H1 (cell line): ENCODE measurements around the gene EPHA6. TPM values are rescaled to one million over a fixed set of nuclear protein-coding genes. Genes with fewer than 3 reads are reported as not detected.

Experiments used
- CTCF ChIA-PET: fragments of 300-600 bp; sonication (Branson Sonifier 250); formaldehyde crosslinking; loops from one replicate; lab custom pipeline; 2021; ENCODE audit not compliant: partially characterized antibody; lab: Charles Lee
- POLR2A ChIA-PET: fragments of 300-600 bp; sonication (Branson Sonifier 250); formaldehyde crosslinking; loops from one replicate; lab custom pipeline; 2021; ENCODE audit warnings: inconsistent platforms; ENCODE audit not compliant: partially characterized antibody; lab: Charles Lee
- DNase-seq, 2 experiments: peaks; one replicate each; pipeline versions ENCODE4 v3.0.0 to v3.0.0-alpha.2; 2010 to 2022; ENCODE audit warnings: low spot score in 2 of 2, low read depth in 1 of 2, mixed read lengths in 1 of 2
- FAIRE-seq: peaks from 2 replicates; lab custom pipeline; 2011; peaks lifted over from hg19 to GRCh38; lab: Jason Lieb, UNC
- H2AFZ ChIP-seq: 2 replicates; pipeline ENCODE4 v1.8.1; 2012; ENCODE audit warnings: low read length, inconsistent platforms
- H2AK5ac ChIP-seq: 2 replicates; pipeline ENCODE4 v1.6.1; 2013; ENCODE audit warnings: low read depth, low read length
- H2BK120ac ChIP-seq: replicated peaks from 2 replicates; pipeline ENCODE3; 2013; ENCODE audit warnings: low read depth, low read length, inconsistent platforms
- H2BK12ac ChIP-seq: 2 replicates; pipeline ENCODE4 v1.6.1; 2013; ENCODE audit warnings: low read depth, low read length
- H2BK15ac ChIP-seq: 2 replicates; pipeline ENCODE4 v1.6.1; 2013; ENCODE audit warnings: low read length
- H2BK20ac ChIP-seq: 2 replicates; pipeline ENCODE4 v1.6.1; 2013; ENCODE audit warnings: low read length
- H2BK5ac ChIP-seq: 2 replicates; pipeline ENCODE4 v1.6.1; 2013; ENCODE audit warnings: low read depth, low read length
- H3K14ac ChIP-seq: 2 replicates; pipeline ENCODE4 v1.6.1; 2013; ENCODE audit warnings: inconsistent platforms; ENCODE audit not compliant: insufficient read length
- H3K18ac ChIP-seq: 2 replicates; pipeline ENCODE4 v1.6.1; 2013; ENCODE audit warnings: low read length; ENCODE audit errors: extremely low read depth
- H3K23ac ChIP-seq: 2 replicates; pipeline ENCODE4 v1.6.1; 2013; ENCODE audit warnings: inconsistent platforms; ENCODE audit not compliant: insufficient read length
- H3K23me2 ChIP-seq: 2 replicates; pipeline ENCODE4 v1.6.1; 2013; ENCODE audit warnings: low read depth, low read length
- H3K27ac ChIP-seq: 2 replicates; pipeline ENCODE4 v1.6.1; 2011; ENCODE audit warnings: low read depth, low read length, inconsistent platforms
- H3K27me3 ChIP-seq, 4 experiments: replicated peaks in 1 of 4; 1 replicate in 1 of 4; 2 replicates in 3 of 4; pipeline versions ENCODE4 v1.6.1 to v1.8.1; 2011 to 2013; ENCODE audit warnings: low read length in 3 of 4, mild to moderate bottlenecking in 3 of 4, inconsistent platforms in 2 of 4, mixed read lengths in 2 of 4, moderate library complexity in 1 of 4; ENCODE audit not compliant: control insufficient read depth in 3 of 4, insufficient read depth in 3 of 4; ENCODE audit errors: extremely low read depth in 1 of 4
- H3K36me3 ChIP-seq, 4 experiments: 2 replicates each; pipeline versions ENCODE4 v1.6.1 to v1.8.1; 2011 to 2013; ENCODE audit warnings: mild to moderate bottlenecking in 4 of 4, low read length in 3 of 4, moderate library complexity in 2 of 4, control low read depth in 1 of 4, inconsistent platforms in 1 of 4; ENCODE audit not compliant: insufficient read depth in 4 of 4, control insufficient read depth in 2 of 4
- H3K4ac ChIP-seq: replicated peaks from 2 replicates; pipeline ENCODE3; 2013; ENCODE audit warnings: low read length, low read depth, mixed read lengths, inconsistent platforms; ENCODE audit not compliant: insufficient read length
- H3K4me1 ChIP-seq, 4 experiments: replicated peaks in 1 of 4; 1 replicate in 1 of 4; 2 replicates in 3 of 4; pipeline versions ENCODE4 v1.6.1 to v1.8.1; 2011 to 2013; ENCODE audit warnings: low read length in 3 of 4, inconsistent platforms in 2 of 4, mixed read lengths in 1 of 4; ENCODE audit not compliant: insufficient read depth in 4 of 4, control insufficient read depth in 3 of 4
- H3K4me2 ChIP-seq, 2 experiments: 2 replicates each; pipeline versions ENCODE4 v1.6.1 to v1.8.1; 2011 to 2013; ENCODE audit warnings: low read depth in 2 of 2, low read length in 2 of 2, control low read depth in 1 of 2, inconsistent platforms in 1 of 2, mild to moderate bottlenecking in 1 of 2; ENCODE audit not compliant: insufficient read depth in 1 of 2
- H3K4me3 ChIP-seq, 4 experiments: fragments of 200-600, 300-600 bp in 1 of 4; sonication (generic), shearing (Covaris generic), sonication (Bioruptor Twin) in 1 of 4; 2 replicates each; pipeline versions ENCODE4 v1.5.1 to v1.8.1; 2011 to 2016; ENCODE audit warnings: low read length in 4 of 4, low read depth in 3 of 4, control low read depth in 2 of 4, inconsistent platforms in 2 of 4, mild to moderate bottlenecking in 2 of 4, mixed read lengths in 1 of 4, moderate library complexity in 1 of 4; ENCODE audit not compliant: insufficient read depth in 2 of 4; ENCODE audit errors: extremely low read depth in 1 of 4
- H3K56ac ChIP-seq: replicated peaks from 2 replicates; pipeline ENCODE3; 2013; ENCODE audit warnings: low read depth, mild to moderate bottlenecking, mixed read lengths, low read length, inconsistent platforms; ENCODE audit not compliant: insufficient read length
- H3K79me1 ChIP-seq: 2 replicates; pipeline ENCODE4 v1.6.1; 2013; ENCODE audit warnings: low read depth, low read length, control low read depth
- H3K79me2 ChIP-seq, 2 experiments: 2 replicates each; pipeline versions ENCODE4 v1.6.1 to v1.8.1; 2012 to 2013; ENCODE audit warnings: low read length in 2 of 2, mild to moderate bottlenecking in 2 of 2, inconsistent platforms in 1 of 2; ENCODE audit not compliant: insufficient read depth in 2 of 2, control insufficient read depth in 1 of 2
- H3K9ac ChIP-seq, 4 experiments: replicated peaks in 1 of 4; 1 replicate in 1 of 4; 2 replicates in 3 of 4; pipeline versions ENCODE4 v1.6.1 to v1.8.1; 2011 to 2013; ENCODE audit warnings: low read depth in 3 of 4, low read length in 3 of 4, control low read depth in 2 of 4, mild to moderate bottlenecking in 2 of 4, moderate library complexity in 2 of 4, inconsistent platforms in 1 of 4; ENCODE audit errors: extremely low read depth in 1 of 4
- H3K9me3 ChIP-seq, 2 experiments: 2 replicates each; pipeline versions ENCODE4 v1.6.1 to v1.8.1; 2012 to 2013; ENCODE audit warnings: mild to moderate bottlenecking in 2 of 2, moderate library complexity in 2 of 2, control low read depth in 1 of 2, inconsistent platforms in 1 of 2, low read depth in 1 of 2, low read length in 1 of 2, mixed read lengths in 1 of 2; ENCODE audit not compliant: insufficient read depth in 2 of 2
- H4K20me1 ChIP-seq, 2 experiments: replicated peaks in 1 of 2; 2 replicates each; pipeline versions ENCODE3 to v1.8.1; 2011 to 2013; ENCODE audit warnings: inconsistent platforms in 2 of 2, low read length in 2 of 2, mild to moderate bottlenecking in 1 of 2; ENCODE audit not compliant: insufficient read depth in 2 of 2, control insufficient read depth in 1 of 2
- H4K5ac ChIP-seq: 2 replicates; pipeline ENCODE4 v1.6.1; 2013; ENCODE audit warnings: low read length, low read depth, mixed read lengths, inconsistent platforms; ENCODE audit not compliant: insufficient read length
- H4K8ac ChIP-seq: 2 replicates; pipeline ENCODE4 v1.8.0; 2013; ENCODE audit warnings: mild to moderate bottlenecking, moderate library complexity, low read length, inconsistent platforms; ENCODE audit not compliant: insufficient read depth; ENCODE audit errors: extremely low read depth
- H4K91ac ChIP-seq: replicated peaks from 2 replicates; pipeline ENCODE3; 2013; ENCODE audit warnings: low read length, mixed read lengths, inconsistent platforms; ENCODE audit not compliant: insufficient read length
- CREB1 ChIP-seq: IDR thresholded peaks from 2 replicates; pipeline ENCODE4 v1.6.1; 2012; ENCODE audit warnings: inconsistent platforms
- EGR1 ChIP-seq: IDR thresholded peaks from 2 replicates; pipeline ENCODE4 v1.6.1; 2011; ENCODE audit warnings: low read depth, low read length, borderline replicate concordance
- EZH2 ChIP-seq: fragments of 200-600 bp; sonication (generic); IDR thresholded peaks from 2 replicates; pipeline ENCODE4 v1.7.1; 2012; ENCODE audit warnings: low read depth, mild to moderate bottlenecking, moderate library complexity, low read length, inconsistent platforms; ENCODE audit not compliant: severe bottlenecking
- HDAC6 ChIP-seq: IDR thresholded peaks from one replicate; pipeline ENCODE4 v1.7.1; 2012; ENCODE audit warnings: low read depth, mild to moderate bottlenecking, inconsistent platforms, low read length, moderate library complexity
- JUND ChIP-seq: IDR thresholded peaks from 2 replicates; pipeline ENCODE4 v1.6.1; 2011; ENCODE audit warnings: mild to moderate bottlenecking, improper control_type of control experiment, low read length
- POLR2A ChIP-seq, 2 experiments: IDR thresholded peaks; 1 replicate in 1 of 2; 2 replicates in 1 of 2; pipeline ENCODE4 v1.6.1; 2011; ENCODE audit warnings: low read depth in 2 of 2, low read length in 2 of 2, mild to moderate bottlenecking in 2 of 2; ENCODE audit errors: control extremely low read depth in 1 of 2
- SIN3A ChIP-seq, 2 experiments: IDR thresholded peaks in 1 of 2; conservative IDR thresholded peaks in 1 of 2; 2 replicates each; pipeline ENCODE4 v1.6.1; 2011 to 2012; ENCODE audit warnings: low read length in 2 of 2, improper control_type of control experiment in 1 of 2, low read depth in 1 of 2, mild to moderate bottlenecking in 1 of 2
- SUZ12 ChIP-seq: fragments of 200-600 bp; sonication (generic); IDR thresholded peaks from 2 replicates; pipeline ENCODE4 v1.6.1; 2012; ENCODE audit warnings: mild to moderate bottlenecking, inconsistent platforms, low read length, moderate library complexity, mixed read lengths
- TCF12 ChIP-seq: IDR thresholded peaks from 2 replicates; pipeline ENCODE4 v1.6.1; 2011; ENCODE audit warnings: low read depth, mild to moderate bottlenecking, low read length
- WGBS, 2 experiments: shearing (Covaris generic) in 1 of 2; methylation state at CpG; one replicate each; pipeline versions ENCODE4 v1.1.6 to v1.1.7; 2013 to 2015; ENCODE audit warnings: low lambda C conversion rate in 2 of 2, mixed read lengths in 2 of 2, inconsistent platforms in 1 of 2, low coverage in 1 of 2, missing lambda C conversion rate in 1 of 2; ENCODE audit not compliant: insufficient replicate concordance in 2 of 2, insufficient coverage in 1 of 2, insufficient read length in 1 of 2; ENCODE audit errors: extremely low coverage in 1 of 2, missing lambda C conversion rate in 1 of 2; 5-methylcytosine and 5-hydroxymethylcytosine counted together
- polyA plus RNA-seq, 7 experiments: library from polyadenylated mRNA; depleted of rRNA in 3 of 7; stranded (reverse) in 5 of 7; unstranded in 2 of 7; fragments of >200 nt in 5 of 7; fragments of 200-250 nt in 2 of 7; gene quantifications; 1 replicate in 5 of 7; 2 replicates in 1 of 7; 4 replicates in 1 of 7; pipeline versions ENCODE4 v1.2.1 to v1.2.3, GENCODE V29; 2011 to 2013; ENCODE audit warnings: missing spikeins in 2 of 7, mixed read lengths in 2 of 7
- total RNA-seq: library from RNA; stranded (reverse); fragmentation: NEBNext Ultra II Directional; extraction: Animal tissue kit (Norgen Biotek cat#: 25700); gene quantifications from 2 replicates; pipeline ENCODE4 v1.2.1, GENCODE V29; 2021
- TF ChIP-seq, protein P1 (sequence below): IDR thresholded peaks from 2 replicates; pipeline ENCODE4 v1.6.1; 2012; ENCODE audit warnings: inconsistent platforms

EPHA6 gene
- total and polyA plus RNA-seq, 2 of the 8 experiments (the other 6 are each of a cell fraction or from before 2014, with no cell fraction given) = 0.83 to 3.2 TPM

DNA sequence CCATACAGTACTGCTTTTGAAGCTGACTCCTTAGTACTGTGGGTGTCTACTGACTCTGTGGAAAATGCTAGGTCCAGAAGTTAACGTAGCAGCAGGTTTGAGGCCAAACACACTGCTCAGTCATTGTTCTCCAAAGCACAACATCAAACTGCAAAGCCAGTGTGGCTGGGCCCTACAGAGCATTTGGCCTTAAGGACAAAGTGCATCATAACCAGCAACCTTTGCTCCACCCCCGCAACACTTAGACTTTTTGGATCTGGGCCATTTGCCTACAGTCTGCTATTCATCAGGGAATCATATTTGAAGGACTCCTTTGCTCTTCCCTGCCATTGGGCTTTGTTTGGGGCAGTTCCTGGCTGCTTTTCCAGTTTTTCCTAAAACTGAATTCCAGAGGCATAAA is 907.1 kb downstream of the EPHA6 start:
- POLR2A ChIA-PET = no interaction called here
- H3K79me1 ChIP-seq = no peaks in the 10 kb centered on the region
- H3K23me2 ChIP-seq = no peaks in the 10 kb centered on the region
- H3K14ac ChIP-seq = no peak overlapping the region
- no peak overlapping the region for H3K4me2 ChIP-seq
- no peak overlapping the region for H2BK15ac ChIP-seq
- CTCF ChIA-PET = interaction anchor here (1.3 kb wide), 1 partner anchor 10 kb away, joined by 4 read pairs; no protein-coding TSS in a partner anchor
- H2BK12ac ChIP-seq = no peak overlapping the region
- FAIRE-seq (no peak), DNase-seq (no peak)
- H3K18ac ChIP-seq = no peak overlapping the region
- H4K5ac ChIP-seq = no peak overlapping the region
- no peak overlapping the region for H3K4ac ChIP-seq
- H3K4me3 ChIP-seq = no peak overlapping the region
- H3K27ac ChIP-seq = no peak overlapping the region
- no peaks in the 10 kb centered on the region for H3K9me3 ChIP-seq
- H4K8ac ChIP-seq = no peak overlapping the region
- no peaks in the 10 kb centered on the region for H4K20me1 ChIP-seq
- no peaks in the 10 kb centered on the region for H3K36me3 ChIP-seq
- no peak for TF ChIP-seq TCF12
- TF ChIP-seq POLR2A (IDR thresholded peaks at IDR 0.05; ENCODE audit: control extremely low read depth in 1 of 2, low read depth in 2 of 2, low read length in 2 of 2) = no peak
- no peak for TF ChIP-seq EZH2
- no peak for TF ChIP-seq HDAC6
- no peak for TF ChIP-seq JUND
- no peak for TF ChIP-seq SUZ12
- TF ChIP-seq, protein P1, sequence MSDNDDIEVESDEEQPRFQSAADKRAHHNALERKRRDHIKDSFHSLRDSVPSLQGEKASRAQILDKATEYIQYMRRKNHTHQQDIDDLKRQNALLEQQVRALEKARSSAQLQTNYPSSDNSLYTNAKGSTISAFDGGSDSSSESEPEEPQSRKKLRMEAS = no peak
- TF ChIP-seq SIN3A (conservative IDR thresholded peaks at IDR 0.05 in 1 of 2, IDR thresholded peaks at IDR 0.05 in 1 of 2; ENCODE audit: low read depth in 1 of 2, low read length in 2 of 2) = no peak
- no peak for TF ChIP-seq EGR1
- TF ChIP-seq CREB1 = no peak
- no peak overlapping the region for H3K9ac ChIP-seq
- no peaks in the 10 kb centered on the region for H3K27me3 ChIP-seq
- no peak overlapping the region for H2AK5ac ChIP-seq
- H2BK20ac ChIP-seq = no peak overlapping the region
- no peak overlapping the region for H3K23ac ChIP-seq
- no peaks in the 10 kb centered on the region for H3K79me2 ChIP-seq
- H3K56ac ChIP-seq = no peak overlapping the region
- no peak overlapping the region for H4K91ac ChIP-seq
- H2AFZ ChIP-seq = 0 out of 2 replicates have a peak overlapping the region, but pooled peaks have one; percentile 45
- WGBS, 2 experiments = 81% methylated on average over 2 of the region's 2 CpGs; no CpG with 5 or more reads in 1 of the 2 experiments
- peaks cover 0 to 5% (median under 1%) of the 10 kb centered on the region in 4 experiments; a peak in 3 of 7 replicates for H3K4me1 ChIP-seq
- H2BK120ac ChIP-seq = no peak overlapping the region
- H2BK5ac ChIP-seq = no peak overlapping the region
